Gastrocnemius medialis (tissue), 4 donors: ENCODE data around the gene EVL.

Experiments
- POLR2A ChIP-seq, 2 donors: fragments of 450-650 bp; IDR thresholded peaks; one replicate each; pipeline ENCODE4 v1.6.1; 2017; ENCODE audit warnings: antibody characterized with exemption in 2 of 2, mild to moderate bottlenecking in 2 of 2, moderate library complexity in 2 of 2
- TF ChIP-seq, protein P1 (sequence below), 5 experiments: fragments of 450-650 bp in 3 of 5; fragments of 200-600 bp in 2 of 5; sonication (generic) in 2 of 5; IDR thresholded peaks in 4 of 5; conservative IDR thresholded peaks in 1 of 5; 1 replicate in 4 of 5; 2 replicates in 1 of 5; pipeline ENCODE4 v1.5.1; 2016 to 2019; ENCODE audit warnings: antibody characterized with exemption in 5 of 5, mild to moderate bottlenecking in 3 of 5, moderate library complexity in 3 of 5

DNA sequence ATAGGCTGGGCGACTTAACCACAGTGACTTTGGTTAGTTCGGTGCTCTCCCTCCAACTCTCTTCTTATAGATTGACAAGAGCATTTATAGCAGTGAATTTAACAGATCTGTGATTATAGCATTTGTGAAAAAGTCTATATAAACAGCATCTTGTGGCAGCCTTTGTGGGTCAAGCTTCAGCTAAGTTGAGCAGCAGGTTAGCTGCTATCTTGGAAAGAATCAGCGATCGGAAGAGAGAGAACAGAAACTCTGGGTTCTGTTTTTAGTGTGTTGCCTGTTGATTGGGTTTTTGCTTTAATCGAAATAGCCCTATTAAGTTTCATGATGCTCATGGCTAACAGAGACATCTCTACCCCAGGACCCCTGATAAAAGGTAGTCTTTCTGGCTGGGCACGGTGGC lies 20.2 kb downstream of the EVL start:
- TF ChIP-seq, protein P1, sequence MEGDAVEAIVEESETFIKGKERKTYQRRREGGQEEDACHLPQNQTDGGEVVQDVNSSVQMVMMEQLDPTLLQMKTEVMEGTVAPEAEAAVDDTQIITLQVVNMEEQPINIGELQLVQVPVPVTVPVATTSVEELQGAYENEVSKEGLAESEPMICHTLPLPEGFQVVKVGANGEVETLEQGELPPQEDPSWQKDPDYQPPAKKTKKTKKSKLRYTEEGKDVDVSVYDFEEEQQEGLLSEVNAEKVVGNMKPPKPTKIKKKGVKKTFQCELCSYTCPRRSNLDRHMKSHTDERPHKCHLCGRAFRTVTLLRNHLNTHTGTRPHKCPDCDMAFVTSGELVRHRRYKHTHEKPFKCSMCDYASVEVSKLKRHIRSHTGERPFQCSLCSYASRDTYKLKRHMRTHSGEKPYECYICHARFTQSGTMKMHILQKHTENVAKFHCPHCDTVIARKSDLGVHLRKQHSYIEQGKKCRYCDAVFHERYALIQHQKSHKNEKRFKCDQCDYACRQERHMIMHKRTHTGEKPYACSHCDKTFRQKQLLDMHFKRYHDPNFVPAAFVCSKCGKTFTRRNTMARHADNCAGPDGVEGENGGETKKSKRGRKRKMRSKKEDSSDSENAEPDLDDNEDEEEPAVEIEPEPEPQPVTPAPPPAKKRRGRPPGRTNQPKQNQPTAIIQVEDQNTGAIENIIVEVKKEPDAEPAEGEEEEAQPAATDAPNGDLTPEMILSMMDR (IDR thresholded peaks at IDR 0.05 in 4 of 5, conservative IDR thresholded peaks at IDR 0.05 in 1 of 5), result no peak
- TF ChIP-seq POLR2A (IDR thresholded peaks at IDR 0.05), result no peak
